ENCODE results near the gene CCNB2. TPM values are rescaled to one million over a fixed set of nuclear protein-coding genes. Genes with fewer than 3 reads are reported as not detected.

Gene CCNB2
- 4.6 and 8.5 TPM in 2 replicates for total RNA-seq

GRCh38 chr15:59104912-59105732, at the start of gene CCNB2:
Gene CCNB2, plus strand, starts transcription at chr15:59105146. Its CDS starts 123 bp downstream, at chr15:59105269.

Other genes starting within 250 kb of the CCNB2 start
- 58.8 and 61.2 TPM in 2 replicates for gene SLTM, start 171.5 kb upstream of the CCNB2 start, total RNA-seq
- 10.4 and 11.7 TPM in 2 replicates for gene RNF111, start 117.5 kb upstream of the CCNB2 start, total RNA-seq
- gene LDHAL6B, start 101.7 kb downstream of the CCNB2 start, total RNA-seq: not detected in 2 replicates